GM12878 (cell line): ENCODE measurements around the gene DNAJA4. TPM values are rescaled to one million over a fixed set of nuclear protein-coding genes. Genes with fewer than 3 reads are reported as not detected.

Source experiments
- ATAC-seq: fragments of 200-7000 bp; cut with Tn5 transposase; 3 replicates; pipeline ENCODE4 v1.9.1; 2020; ENCODE audit warnings: mild to moderate bottlenecking, moderate library complexity
- BruUV-seq: library from RNA; stranded (reverse); fragments of 400-500 nt; replicated peaks from 2 replicates; lab custom pipeline; 2021; lab: Mats Ljungman, UMichigan
- CTCF ChIA-PET: fragments of 300-600 bp; sonication (Branson Sonifier 250); formaldehyde crosslinking; extraction: SDS; loops from one replicate; lab custom pipeline; 2021; ENCODE audit warnings: inconsistent platforms; lab: Yijun Ruan, JAX
- POLR2A ChIA-PET: fragments of 350-600 bp; formaldehyde crosslinking; extraction: SDS; loops from one replicate; lab custom pipeline; 2021; ENCODE audit warnings: inconsistent platforms; lab: Charles Lee
- RAD21 ChIA-PET: fragments of 300-600 bp; sonication (Branson Sonifier 250); formaldehyde crosslinking; loops from one replicate; lab custom pipeline; 2023; ENCODE audit warnings: antibody characterized with exemption; ENCODE audit not compliant: unreplicated experiment; lab: Charles Lee
- SMC1A ChIA-PET: fragments of 300-600 bp; sonication (Branson Sonifier 250); formaldehyde crosslinking; loops from one replicate; lab custom pipeline; 2023; ENCODE audit not compliant: unreplicated experiment, uncharacterized antibody; lab: Charles Lee
- DNase-seq: peaks from one replicate; pipeline ENCODE4 v3.0.0-alpha.2; 2011; ENCODE audit warnings: low read depth, low spot score
- FAIRE-seq: peaks from 3 replicates; lab custom pipeline; 2011; peaks lifted over from hg19 to GRCh38; lab: Jason Lieb, UNC
- H2AFZ ChIP-seq: 2 replicates; pipeline ENCODE4 v1.6.0; 2011; ENCODE audit warnings: low read depth, low read length, control low read depth; ENCODE audit not compliant: control insufficient read depth
- H3K27ac ChIP-seq: 2 replicates; pipeline ENCODE4 v1.5.1; 2011; ENCODE audit warnings: control low read depth; ENCODE audit not compliant: control insufficient read depth, insufficient read depth
- H3K27me3 ChIP-seq, 2 experiments: replicated peaks in 1 of 2; 2 replicates each; pipeline versions ENCODE4 v1.6.0 to v1.6.1; 2011; ENCODE audit warnings: low read length in 1 of 2; ENCODE audit not compliant: control insufficient read depth in 2 of 2, insufficient read depth in 2 of 2
- H3K36me3 ChIP-seq, 2 experiments: 2 replicates each; pipeline ENCODE4 v1.5.1; 2011; ENCODE audit warnings: low read length in 1 of 2; ENCODE audit not compliant: control insufficient read depth in 2 of 2, insufficient read depth in 2 of 2
- H3K4me1 ChIP-seq: 2 replicates; pipeline ENCODE4 v1.6.1; 2011; ENCODE audit warnings: mild to moderate bottlenecking, low read length, moderate library complexity, mixed read lengths; ENCODE audit not compliant: control insufficient read depth, insufficient read depth
- H3K4me2 ChIP-seq: 2 replicates; pipeline ENCODE4 v1.6.0; 2011; ENCODE audit warnings: control low read depth; ENCODE audit not compliant: control insufficient read depth, insufficient read depth
- H3K4me3 ChIP-seq: fragments of 200-600 bp; sonication (generic); 2 replicates; pipeline ENCODE4 v1.5.1; 2016
- H3K79me2 ChIP-seq: 2 replicates; pipeline ENCODE4 v1.6.0; 2011; ENCODE audit warnings: low read length; ENCODE audit not compliant: control insufficient read depth, insufficient read depth
- H3K9ac ChIP-seq: 2 replicates; pipeline ENCODE4 v1.8.0; 2011; ENCODE audit warnings: low read length, control low read depth, mixed read lengths; ENCODE audit not compliant: control insufficient read depth, insufficient read depth
- H3K9me3 ChIP-seq: replicated peaks from 3 replicates; pipeline ENCODE4 v1.5.1; 2011; ENCODE audit warnings: mild to moderate bottlenecking, low read length; ENCODE audit not compliant: control insufficient read depth, insufficient read depth
- H4K20me1 ChIP-seq: 2 replicates; pipeline ENCODE4 v1.6.0; 2011; ENCODE audit not compliant: control insufficient read depth, insufficient read depth
- BCL11A ChIP-seq: IDR thresholded peaks from 2 replicates; pipeline ENCODE4 v1.6.1; 2011; ENCODE audit warnings: low read depth, low read length
- CHD1 ChIP-seq: IDR thresholded peaks from 2 replicates; pipeline ENCODE4 v1.6.1; 2012; ENCODE audit warnings: low read depth, low read length, improper control_type of control experiment
- MEF2B ChIP-seq: fragments of 450-650 bp; IDR thresholded peaks from 2 replicates; pipeline ENCODE4 v1.6.1; 2018; ENCODE audit warnings: mild to moderate bottlenecking, moderate library complexity; ENCODE audit not compliant: partially characterized antibody, poor library complexity, severe bottlenecking
- MYB ChIP-seq: fragments of 150-350 bp; IDR thresholded peaks from 2 replicates; pipeline ENCODE4 v1.6.1; 2014; ENCODE audit warnings: mild to moderate bottlenecking, low read depth, low read length, borderline replicate concordance
- SREBF2 ChIP-seq: IDR thresholded peaks from 2 replicates; pipeline ENCODE4 v1.6.1; 2012; ENCODE audit warnings: mild to moderate bottlenecking, low read length
- TCF3 ChIP-seq: IDR thresholded peaks from 2 replicates; pipeline ENCODE4 v1.6.1; 2012; ENCODE audit warnings: low read depth, mild to moderate bottlenecking, low read length, borderline replicate concordance; ENCODE audit not compliant: insufficient read depth
- WGBS: methylation state at CpG from one replicate; pipeline ENCODE4 v1.1.6; 2016; ENCODE audit warnings: low lambda C conversion rate; ENCODE audit not compliant: insufficient replicate concordance, insufficient coverage; ENCODE audit errors: missing lambda C conversion rate; 5-methylcytosine and 5-hydroxymethylcytosine counted together
- in situ Hi-C: fragments of 300-500 bp; cut with MboI; formaldehyde crosslinking; loops from 9 replicates; pipeline ENCODE4 v1.14.3; 2018; ENCODE audit warnings: mixed read lengths
- intact Hi-C: fragments of 100-400 bp; cut with micrococcal nuclease; formaldehyde crosslinking; loops from one replicate; pipeline ENCODE4 v1.14.2; 2022; ENCODE audit not compliant: unreplicated experiment
- polyA plus RNA-seq, 11 experiments: library from polyadenylated mRNA; depleted of rRNA in 4 of 11; unstranded in 6 of 11; stranded (reverse) in 5 of 11; fragments of >200 nt; fragmentation: Nextera tagmentation in 4 of 11; fragmentation: Illumina TruSeq in 1 of 11; extraction: Ambion mirVana in 4 of 11; extraction: Trizol in 1 of 11; gene quantifications; 1 replicate in 1 of 11; 2 replicates in 10 of 11; pipeline versions ENCODE4 v1.2.1 to v1.2.3, GENCODE V29; 2011 to 2016; ENCODE audit warnings: inconsistent platforms in 2 of 11, missing spikeins in 2 of 11, low read depth in 1 of 11
- total RNA-seq, 4 experiments: library from RNA; depleted of rRNA in 3 of 4; stranded (reverse); fragments of >200 nt in 3 of 4; fragmentation: Illumina TruSeq in 1 of 4; extraction: Trizol in 1 of 4; gene quantifications; 2 replicates each; pipeline versions ENCODE4 v1.2.1 to v1.2.3, GENCODE V29; 2013 to 2021
- TF ChIP-seq, protein P1 (sequence below): fragments of 450-650 bp; formaldehyde crosslinking; IDR thresholded peaks from 2 replicates; pipeline ENCODE4 v1.4.0; 2020; ENCODE audit warnings: mild to moderate bottlenecking, moderate library complexity
- TF ChIP-seq, protein P2 (sequence below): IDR thresholded peaks from 2 replicates; pipeline ENCODE4 v1.6.1; 2012; ENCODE audit warnings: low read depth, low read length, improper control_type of control experiment

The DNAJA4 gene
- total and polyA plus RNA-seq, 10 of the 15 experiments (the other 5 are each of a cell fraction or from before 2014, with no cell fraction given) = 0.01 to 10.4 (median 4.1) TPM

DNA sequence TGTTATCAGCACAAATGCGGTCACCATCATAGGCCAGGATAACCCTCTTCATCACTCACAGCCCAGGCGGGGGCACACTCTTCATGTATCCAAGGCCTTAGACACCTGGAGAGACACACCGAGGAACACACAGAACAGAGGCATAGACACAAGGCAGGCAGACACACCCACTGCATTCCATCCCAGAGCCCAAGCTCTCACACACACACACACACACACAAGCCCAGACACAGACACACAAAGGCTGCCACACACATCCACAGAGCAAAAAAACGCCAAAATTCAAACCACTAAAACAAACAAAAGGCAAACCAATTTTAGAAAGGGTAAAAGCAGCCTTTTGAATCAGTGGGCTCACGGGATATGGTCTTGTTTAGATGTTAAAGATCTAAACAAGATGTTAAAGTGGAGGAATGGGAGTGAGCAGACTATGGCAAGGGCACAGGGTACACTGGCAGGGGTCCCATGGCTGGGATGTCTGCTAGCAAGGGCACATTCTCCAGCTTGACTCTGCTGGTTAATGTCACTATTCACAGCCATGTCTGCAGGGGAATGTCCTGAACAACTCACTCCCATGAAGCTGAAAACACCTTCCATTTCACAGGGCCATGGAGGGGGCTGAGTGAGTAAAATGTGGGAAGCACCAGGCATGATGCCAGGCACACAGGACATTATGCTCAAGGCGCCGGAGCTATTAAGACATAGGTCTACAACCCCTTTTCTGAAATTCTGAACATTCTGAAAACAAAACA, 60.9 kb downstream of the DNAJA4 start:
- Histone ChIP-seq H3K27ac (no peak overlapping the region), H3K9ac (no peak overlapping the region), H3K9me3 (no peaks in the 10 kb centered on the region), H2AFZ (no peak overlapping the region), H3K4me2 (no peak overlapping the region), H3K79me2 (no peaks in the 10 kb centered on the region), H3K4me1 (no peaks in the 10 kb centered on the region), H3K36me3 (no peaks in the 10 kb centered on the region), H3K4me3 (no peak overlapping the region), H4K20me1 (no peaks in the 10 kb centered on the region), H3K27me3 (0 out of 4 replicates have a peak, but pooled peaks cover 0 to 1% of the 10 kb centered on the region in 2 experiments)
- intact Hi-C loops = no loop called here
- CTCF ChIA-PET = interaction anchor here (1.1 kb wide), 1 partner anchor 10 kb away, joined by 3 read pairs; no protein-coding TSS in a partner anchor
- TF ChIP-seq, protein P1, sequence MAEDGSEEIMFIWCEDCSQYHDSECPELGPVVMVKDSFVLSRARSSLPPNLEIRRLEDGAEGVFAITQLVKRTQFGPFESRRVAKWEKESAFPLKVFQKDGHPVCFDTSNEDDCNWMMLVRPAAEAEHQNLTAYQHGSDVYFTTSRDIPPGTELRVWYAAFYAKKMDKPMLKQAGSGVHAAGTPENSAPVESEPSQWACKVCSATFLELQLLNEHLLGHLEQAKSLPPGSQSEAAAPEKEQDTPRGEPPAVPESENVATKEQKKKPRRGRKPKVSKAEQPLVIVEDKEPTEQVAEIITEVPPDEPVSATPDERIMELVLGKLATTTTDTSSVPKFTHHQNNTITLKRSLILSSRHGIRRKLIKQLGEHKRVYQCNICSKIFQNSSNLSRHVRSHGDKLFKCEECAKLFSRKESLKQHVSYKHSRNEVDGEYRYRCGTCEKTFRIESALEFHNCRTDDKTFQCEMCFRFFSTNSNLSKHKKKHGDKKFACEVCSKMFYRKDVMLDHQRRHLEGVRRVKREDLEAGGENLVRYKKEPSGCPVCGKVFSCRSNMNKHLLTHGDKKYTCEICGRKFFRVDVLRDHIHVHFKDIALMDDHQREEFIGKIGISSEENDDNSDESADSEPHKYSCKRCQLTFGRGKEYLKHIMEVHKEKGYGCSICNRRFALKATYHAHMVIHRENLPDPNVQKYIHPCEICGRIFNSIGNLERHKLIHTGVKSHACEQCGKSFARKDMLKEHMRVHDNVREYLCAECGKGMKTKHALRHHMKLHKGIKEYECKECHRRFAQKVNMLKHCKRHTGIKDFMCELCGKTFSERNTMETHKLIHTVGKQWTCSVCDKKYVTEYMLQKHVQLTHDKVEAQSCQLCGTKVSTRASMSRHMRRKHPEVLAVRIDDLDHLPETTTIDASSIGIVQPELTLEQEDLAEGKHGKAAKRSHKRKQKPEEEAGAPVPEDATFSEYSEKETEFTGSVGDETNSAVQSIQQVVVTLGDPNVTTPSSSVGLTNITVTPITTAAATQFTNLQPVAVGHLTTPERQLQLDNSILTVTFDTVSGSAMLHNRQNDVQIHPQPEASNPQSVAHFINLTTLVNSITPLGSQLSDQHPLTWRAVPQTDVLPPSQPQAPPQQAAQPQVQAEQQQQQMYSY = no peak
- no peak for TF ChIP-seq MEF2B
- no peak for TF ChIP-seq BCL11A
- no peak for TF ChIP-seq SREBF2
- TF ChIP-seq TCF3 = no peak
- TF ChIP-seq MYB = no peak
- TF ChIP-seq CHD1 = no peak
- TF ChIP-seq, protein P2, sequence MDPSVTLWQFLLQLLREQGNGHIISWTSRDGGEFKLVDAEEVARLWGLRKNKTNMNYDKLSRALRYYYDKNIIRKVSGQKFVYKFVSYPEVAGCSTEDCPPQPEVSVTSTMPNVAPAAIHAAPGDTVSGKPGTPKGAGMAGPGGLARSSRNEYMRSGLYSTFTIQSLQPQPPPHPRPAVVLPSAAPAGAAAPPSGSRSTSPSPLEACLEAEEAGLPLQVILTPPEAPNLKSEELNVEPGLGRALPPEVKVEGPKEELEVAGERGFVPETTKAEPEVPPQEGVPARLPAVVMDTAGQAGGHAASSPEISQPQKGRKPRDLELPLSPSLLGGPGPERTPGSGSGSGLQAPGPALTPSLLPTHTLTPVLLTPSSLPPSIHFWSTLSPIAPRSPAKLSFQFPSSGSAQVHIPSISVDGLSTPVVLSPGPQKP = no peak
- DNase-seq (no peak), ATAC-seq (no peak), FAIRE-seq (no peak)
- SMC1A ChIA-PET = no interaction called here
- POLR2A ChIA-PET = no interaction called here
- WGBS = 38% methylated on average over 7 of the region's 7 CpGs
- in situ Hi-C loops = no loop called here
- RAD21 ChIA-PET = no interaction called here
- BruUV-seq = no TSS peak
